Mucosa of stomach (tissue), 1 donor: ENCODE data around the gene ICA1.

Source experiments
- H3K27me3 ChIP-seq: one replicate; pipeline ENCODE4 v1.7.0; 2013; ENCODE audit warnings: mild to moderate bottlenecking, low read length; ENCODE audit not compliant: control insufficient read depth, insufficient read depth
- H3K36me3 ChIP-seq: one replicate; pipeline ENCODE4 v1.7.0; 2013; ENCODE audit warnings: low read length; ENCODE audit not compliant: control insufficient read depth, insufficient read depth
- H3K4me1 ChIP-seq: one replicate; pipeline ENCODE4 v1.7.0; 2013; ENCODE audit warnings: mild to moderate bottlenecking, low read length; ENCODE audit not compliant: control insufficient read depth, insufficient read depth
- H3K4me3 ChIP-seq: one replicate; pipeline ENCODE4 v1.7.0; 2013; ENCODE audit warnings: low read length
- H3K9ac ChIP-seq: one replicate; pipeline ENCODE4 v1.7.0; 2013; ENCODE audit warnings: mild to moderate bottlenecking, low read length, moderate library complexity
- H3K9me3 ChIP-seq: one replicate; pipeline ENCODE4 v1.7.0; 2013; ENCODE audit warnings: mild to moderate bottlenecking, low read length, moderate library complexity; ENCODE audit not compliant: control insufficient read depth
- donor health status: Pancreatic carcinoma.

ICA1 gene

GRCh38 chr7:8236780-8237407, 25.1 kb downstream of the ICA1 start:
- Histone ChIP-seq H3K4me1 (peaks cover 12% of the 10 kb centered on the region), H3K36me3 (no peaks in the 10 kb centered on the region), H3K9ac (no peak overlapping the region), H3K4me3 (no peak overlapping the region), H3K27me3 (no peaks in the 10 kb centered on the region), H3K9me3 (no peaks in the 10 kb centered on the region)

GRCh38 chr7:8232999-8233847, 28.7 kb downstream of the ICA1 start:
- H3K4me3 ChIP-seq, result no peak overlapping the region
- H3K36me3 ChIP-seq, result no peaks in the 10 kb centered on the region
- peaks cover 12% of the 10 kb centered on the region for H3K4me1 ChIP-seq
- H3K27me3 ChIP-seq, result no peaks in the 10 kb centered on the region
- no peak overlapping the region for H3K9ac ChIP-seq
- no peaks in the 10 kb centered on the region for H3K9me3 ChIP-seq

- Histone ChIP-seq H3K27me3 (no peaks in the 10 kb centered on the region), H3K36me3 (no peaks in the 10 kb centered on the region), H3K4me1 (peaks cover 12% of the 10 kb centered on the region), H3K4me3 (no peak overlapping the region), H3K9ac (no peak overlapping the region), H3K9me3 (no peaks in the 10 kb centered on the region)
These were observed 32.0 kb downstream of the ICA1 start for GRCh38 chr7:8229927-8230326.

- Histone ChIP-seq H3K4me3 (no peak overlapping the region), H3K27me3 (no peaks in the 10 kb centered on the region), H3K9me3 (no peaks in the 10 kb centered on the region), H3K36me3 (no peaks in the 10 kb centered on the region), H3K4me1 (peaks cover 12% of the 10 kb centered on the region), H3K9ac (no peak overlapping the region)
These were observed 32.9 kb downstream of the ICA1 start for GRCh38 chr7:8228766-8229674.

GRCh38 chr7:8228068-8228467, 33.9 kb downstream of the ICA1 start:
- H3K9ac ChIP-seq, result no peak overlapping the region
- no peaks in the 10 kb centered on the region for H3K36me3 ChIP-seq
- H3K4me3 ChIP-seq, result no peak overlapping the region
- H3K27me3 ChIP-seq, result no peaks in the 10 kb centered on the region
- H3K9me3 ChIP-seq, result no peaks in the 10 kb centered on the region
- H3K4me1 ChIP-seq, result peaks cover 7% of the 10 kb centered on the region

DNA sequence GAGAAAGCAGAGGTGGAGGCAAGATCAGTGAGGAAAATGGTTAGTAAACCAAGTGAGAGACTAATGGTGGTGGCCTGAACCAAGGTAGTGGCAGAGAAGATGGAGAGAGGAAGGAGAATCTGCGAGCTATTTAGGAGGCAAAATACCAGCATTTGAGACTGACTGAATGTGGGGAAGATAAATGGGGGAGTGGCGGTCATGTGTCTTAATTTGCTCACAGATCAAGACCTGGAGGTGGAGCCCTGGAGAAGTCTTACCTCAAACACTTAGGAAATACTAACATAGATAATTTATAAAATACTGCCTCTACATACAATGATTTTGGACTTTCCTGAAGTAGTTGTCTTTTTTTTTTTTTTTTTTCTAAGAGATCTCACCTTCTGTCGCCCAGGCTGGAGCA, 34.7 kb downstream of the ICA1 start:
- Histone ChIP-seq H3K4me3 (no peak overlapping the region), H3K9me3 (no peaks in the 10 kb centered on the region), H3K27me3 (no peaks in the 10 kb centered on the region), H3K9ac (no peak overlapping the region), H3K4me1 (no peaks in the 10 kb centered on the region), H3K36me3 (no peaks in the 10 kb centered on the region)

DNA sequence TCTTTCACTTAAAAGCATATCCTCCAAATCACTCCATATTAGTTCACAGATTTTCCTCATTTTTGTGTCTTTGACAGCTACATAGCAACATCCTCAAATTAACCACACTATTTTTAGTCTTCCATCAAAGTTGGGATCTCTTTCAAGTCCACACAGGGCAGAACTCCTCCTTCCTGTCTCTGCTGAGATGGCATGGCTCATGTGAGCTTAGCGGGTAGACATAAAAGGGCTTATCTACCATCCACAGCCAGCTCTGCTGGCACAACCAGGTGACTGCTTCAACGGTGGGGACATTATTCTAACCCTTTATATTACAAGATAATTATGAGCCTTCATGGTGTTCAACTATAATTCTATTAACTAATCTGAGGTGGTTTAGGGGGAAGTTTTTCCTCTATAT, 35.5 kb downstream of the ICA1 start:
- H3K9ac ChIP-seq, result no peak overlapping the region
- no peaks in the 10 kb centered on the region for H3K36me3 ChIP-seq
- H3K4me1 ChIP-seq, result no peaks in the 10 kb centered on the region
- no peaks in the 10 kb centered on the region for H3K9me3 ChIP-seq
- H3K4me3 ChIP-seq, result no peak overlapping the region
- H3K27me3 ChIP-seq, result no peaks in the 10 kb centered on the region

DNA sequence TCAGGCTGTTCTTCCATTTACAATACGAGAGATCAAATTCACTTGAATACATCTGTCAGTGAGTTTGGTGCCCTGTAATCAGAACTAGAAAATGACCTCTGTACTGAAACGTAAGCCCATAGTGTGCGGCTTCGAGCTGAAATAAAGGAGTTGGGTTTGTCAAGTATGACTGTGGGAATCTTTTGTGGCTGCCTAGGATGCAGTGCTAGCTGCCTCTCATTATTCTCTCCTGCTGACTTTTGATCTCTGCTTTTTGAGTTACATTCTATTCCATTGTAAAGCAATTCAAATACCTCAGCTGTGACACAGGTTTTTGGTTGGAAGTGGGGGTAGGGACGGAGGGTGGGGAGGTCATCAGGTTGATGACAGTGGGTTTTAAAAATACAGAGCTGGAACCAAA, 40.4 kb downstream of the ICA1 start:
- H3K9ac ChIP-seq, result no peak overlapping the region
- H3K9me3 ChIP-seq, result no peaks in the 10 kb centered on the region
- no peaks in the 10 kb centered on the region for H3K36me3 ChIP-seq
- H3K27me3 ChIP-seq, result no peaks in the 10 kb centered on the region
- no peak overlapping the region for H3K4me3 ChIP-seq
- no peaks in the 10 kb centered on the region for H3K4me1 ChIP-seq

DNA sequence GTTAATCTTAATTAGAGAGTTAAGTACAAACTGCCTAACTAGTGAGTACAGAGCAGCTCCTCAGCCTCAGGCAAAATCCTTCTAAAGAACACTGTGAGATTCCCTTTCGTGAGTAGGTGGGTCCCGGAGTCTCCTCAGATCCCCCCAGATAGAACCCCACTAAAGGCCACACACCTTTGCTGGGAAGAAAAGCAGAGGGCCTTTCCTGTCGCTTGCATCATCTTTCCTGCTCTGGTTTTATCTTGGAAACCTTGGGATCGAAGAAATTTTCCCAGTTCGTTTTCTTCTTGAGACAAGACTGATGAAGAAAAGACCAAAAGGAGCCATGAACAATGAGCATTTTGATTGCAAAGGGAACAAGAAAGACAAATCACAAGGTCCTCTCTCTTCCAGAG, 40.9 kb downstream of the ICA1 start:
- no peaks in the 10 kb centered on the region for H3K27me3 ChIP-seq
- no peaks in the 10 kb centered on the region for H3K36me3 ChIP-seq
- H3K4me3 ChIP-seq, result no peak overlapping the region
- no peaks in the 10 kb centered on the region for H3K9me3 ChIP-seq
- no peaks in the 10 kb centered on the region for H3K4me1 ChIP-seq
- H3K9ac ChIP-seq, result no peak overlapping the region

- Histone ChIP-seq H3K36me3 (no peaks in the 10 kb centered on the region), H3K27me3 (no peaks in the 10 kb centered on the region), H3K4me3 (no peak overlapping the region), H3K4me1 (no peaks in the 10 kb centered on the region), H3K9me3 (no peaks in the 10 kb centered on the region), H3K9ac (no peak overlapping the region)
These were observed 41.4 kb downstream of the ICA1 start for GRCh38 chr7:8220376-8221100.

- H3K36me3 ChIP-seq, result no peaks in the 10 kb centered on the region
- H3K4me1 ChIP-seq, result no peaks in the 10 kb centered on the region
- H3K9ac ChIP-seq, result no peak overlapping the region
- H3K27me3 ChIP-seq, result no peaks in the 10 kb centered on the region
- H3K4me3 ChIP-seq, result no peak overlapping the region
- no peaks in the 10 kb centered on the region for H3K9me3 ChIP-seq
These were observed 44.5 kb downstream of the ICA1 start for GRCh38 chr7:8217200-8218068.
